Regular cardiac myocyte (primary cell): ENCODE results near the gene THEM4. TPM values are rescaled to one million over a fixed set of nuclear protein-coding genes. Genes with fewer than 3 reads are reported as not detected.

Experiments used
- total RNA-seq: library from RNA; depleted of rRNA; stranded (reverse); fragments of >200 nt; gene quantifications from 2 replicates; pipeline ENCODE4 v1.2.3, GENCODE V29; 2014

Gene THEM4
- total RNA-seq = 6.8 and 8.4 TPM in 2 replicates

DNA sequence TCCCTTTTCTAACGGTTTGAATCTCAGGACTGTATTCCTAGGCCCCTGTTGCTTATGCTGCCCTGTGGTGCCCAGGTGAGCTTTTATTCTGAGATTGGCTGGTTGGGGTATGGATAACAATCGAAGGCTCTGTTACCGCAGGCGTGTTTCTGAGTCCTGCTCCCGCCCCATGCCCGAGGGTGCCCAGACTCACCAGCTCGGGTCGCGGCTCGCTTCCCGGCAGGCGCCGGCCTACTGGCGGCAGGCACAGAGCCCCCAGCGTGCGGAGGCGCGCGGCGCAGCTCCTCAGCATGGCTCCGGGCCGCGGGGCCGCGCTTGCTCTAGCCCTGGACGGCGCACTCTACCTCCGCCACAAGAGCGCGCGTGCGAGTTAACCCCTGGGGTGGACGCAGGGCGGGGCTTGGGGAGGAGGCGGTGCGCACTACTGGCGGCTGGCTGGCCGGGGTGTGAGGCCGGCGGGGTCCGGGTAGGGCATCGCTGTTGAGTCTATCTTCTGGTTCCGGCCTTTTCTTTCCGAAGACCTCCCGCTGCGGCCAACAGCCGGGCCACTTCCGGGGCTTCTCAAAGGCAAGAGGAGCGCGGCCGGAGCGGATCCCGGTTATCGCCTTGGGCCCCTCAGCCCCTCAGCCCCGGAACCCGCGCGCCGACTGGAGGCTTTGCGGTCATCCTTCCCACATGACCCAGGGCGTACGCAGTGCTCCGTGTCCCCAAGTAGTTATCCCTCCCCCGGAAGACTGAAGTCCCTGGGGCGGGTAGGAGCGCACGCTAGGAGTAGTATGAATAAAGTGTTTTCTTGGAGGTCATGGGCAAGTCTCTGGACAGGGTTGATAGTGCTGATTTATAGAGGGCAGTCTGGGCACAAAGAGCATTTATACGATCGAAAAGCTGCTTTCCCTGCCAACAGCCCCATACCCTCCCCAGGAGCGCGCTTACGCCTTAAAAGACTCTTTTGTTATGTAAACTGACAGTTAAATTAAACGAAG, at the start of gene THEM4:
TSS of gene THEM4 (minus strand) at position 345 of the 983 bp plus-strand sequence. CDS start at position 292, 53 bp downstream.

DNA sequence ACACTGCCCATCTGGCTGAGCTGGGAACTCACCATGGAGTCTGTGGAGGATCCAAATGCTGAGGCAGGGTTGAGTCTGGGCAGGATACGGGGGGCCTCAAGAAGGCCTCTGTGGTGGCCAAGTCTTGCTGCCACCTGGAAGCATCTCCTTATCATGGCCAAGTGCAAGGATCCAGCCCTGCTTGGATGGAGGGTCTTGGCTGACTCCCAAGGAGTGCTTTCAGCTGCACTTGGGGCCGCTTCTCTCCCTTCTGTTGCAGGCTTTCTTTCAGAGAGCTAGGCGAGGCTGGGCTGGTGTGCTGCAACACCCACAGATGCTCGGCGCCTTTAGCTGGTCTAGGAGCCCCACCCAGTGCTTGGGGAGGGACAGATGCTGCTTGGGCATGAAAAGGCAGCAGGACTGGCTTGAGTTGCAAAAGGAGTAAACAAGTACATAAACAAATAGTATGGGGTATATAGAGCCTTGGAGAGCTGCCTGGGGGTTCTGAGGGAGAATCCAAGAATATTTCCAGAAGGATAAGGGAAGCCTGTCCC, 55.8 kb downstream of the THEM4 start, which contains the start of gene THEM5:
TSS of gene THEM5 (minus strand) at position 302 of the 533 bp plus-strand sequence. CDS start at position 155, 147 bp downstream.

DNA sequence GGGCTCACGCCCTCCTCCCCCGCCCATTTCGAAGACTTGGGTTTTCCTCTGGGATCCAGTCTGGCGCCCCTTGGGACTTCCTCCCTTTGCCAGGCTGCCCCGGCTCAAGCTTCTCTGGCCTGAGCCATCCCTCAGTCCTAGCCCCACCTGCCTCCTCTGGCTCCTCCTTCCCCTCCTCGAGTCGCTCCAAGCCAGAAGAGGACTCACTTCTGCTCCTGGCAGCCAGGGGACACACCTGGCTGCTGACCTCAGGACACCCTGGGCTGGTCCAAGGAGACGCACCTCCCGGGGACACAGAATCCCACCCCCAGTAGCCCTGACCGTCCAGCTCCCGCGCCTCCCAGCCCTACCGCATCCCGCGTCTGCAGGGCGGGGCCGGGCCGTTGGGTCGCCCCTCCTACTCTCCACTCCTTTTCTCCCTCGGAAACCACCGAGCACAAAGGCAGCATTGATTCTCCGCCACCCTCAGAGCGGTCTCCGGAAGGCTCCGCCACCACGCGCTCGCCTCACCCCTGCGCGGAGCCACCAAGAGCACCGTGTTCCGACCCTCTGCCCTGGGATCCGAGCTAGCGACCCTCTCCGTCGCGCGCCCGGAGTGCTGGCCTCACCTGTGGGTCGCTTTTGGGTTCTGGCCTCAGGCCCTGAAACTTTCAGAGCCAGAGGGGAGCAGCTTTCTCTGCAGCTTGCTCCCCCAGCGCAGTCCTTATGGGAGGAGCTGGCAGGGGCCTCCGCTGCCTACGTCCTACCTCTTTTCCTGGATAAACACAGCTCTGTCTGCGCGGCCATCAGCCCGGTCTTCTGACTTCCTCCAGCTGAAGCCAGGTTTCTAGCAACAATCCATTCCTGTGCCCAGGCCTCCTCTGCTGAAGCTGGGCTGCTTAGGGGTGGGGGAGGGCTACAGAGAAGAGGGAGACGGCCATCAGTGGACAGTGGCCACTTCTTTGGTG, 69.6 kb downstream of the THEM4 start, which contains the start of gene C2CD4D:
TSS of gene C2CD4D (minus strand) at position 364 of the 947 bp plus-strand sequence. CDS start 831 bp downstream, outside the sequence.

DNA sequence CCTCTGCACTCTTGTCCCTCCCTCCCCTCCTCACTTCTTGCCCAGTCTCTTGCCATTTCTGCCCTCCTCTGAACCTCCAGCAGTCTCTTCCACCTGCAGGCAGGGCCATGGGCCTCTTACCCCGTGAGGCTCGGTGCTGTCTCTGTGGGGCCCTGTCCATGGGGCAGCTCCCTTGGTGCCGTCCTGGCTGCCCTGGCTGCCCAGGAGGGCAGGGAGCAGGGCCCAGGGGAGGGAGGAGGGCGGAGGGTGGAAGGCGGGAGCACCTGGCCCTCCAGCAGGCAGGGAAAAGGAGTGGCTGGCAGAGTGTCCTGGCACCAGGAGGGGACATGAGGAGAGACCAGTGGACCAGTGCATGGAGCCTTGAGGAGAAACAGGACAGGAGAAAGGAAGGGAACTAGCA, 77.7 kb downstream of the THEM4 start, which contains the start of gene RORC:
TSS of gene RORC (minus strand) at position 198 of the 400 bp plus-strand sequence. CDS start at position 160, 38 bp downstream.

Other genes starting within 250 kb of the THEM4 start
- gene CELF3, start 192.7 kb downstream of the THEM4 start, total RNA-seq = not detected in 2 replicates
- not detected in 2 replicates for gene RIIAD1, start 188.0 kb downstream of the THEM4 start, total RNA-seq
- 52.7 and 99.5 TPM in 2 replicates for gene MRPL9, start 146.0 kb downstream of the THEM4 start, total RNA-seq
- 1.9 and 2.0 TPM in 2 replicates for gene TDRKH, start 119.0 kb downstream of the THEM4 start, total RNA-seq
- not detected in 2 replicates for gene LINGO4, start 104.1 kb downstream of the THEM4 start, total RNA-seq
- not detected in 2 replicates for gene RORC, start 77.7 kb downstream of the THEM4 start, total RNA-seq
- not detected in 2 replicates for gene C2CD4D, start 69.7 kb downstream of the THEM4 start, total RNA-seq
- gene THEM5, start 55.8 kb downstream of the THEM4 start, total RNA-seq = not detected in 2 replicates
- 50.8 and 85.4 TPM in 2 replicates for gene S100A10, start 84.3 kb upstream of the THEM4 start, total RNA-seq
- gene S100A11, start 127.5 kb upstream of the THEM4 start, total RNA-seq = 33.3 and 38.5 TPM in 2 replicates
- not detected in 2 replicates for gene TCHHL1, start 179.6 kb upstream of the THEM4 start, total RNA-seq
- under 0.01 TPM in 1 of 2 replicates, not detected in the other for gene TCHH, start 205.9 kb upstream of the THEM4 start, total RNA-seq
- under 0.01 TPM in 2 replicates for gene RPTN, start 249.7 kb upstream of the THEM4 start, total RNA-seq